GM12864 (cell line): ENCODE measurements around the gene C1orf167.

Experiments
- DNase-seq: peaks from one replicate; pipeline ENCODE4 v3.0.0-alpha.2; 2011; ENCODE audit warnings: low read depth
- H3K4me3 ChIP-seq: 2 replicates; pipeline ENCODE4 v1.5.1; 2011; ENCODE audit warnings: mild to moderate bottlenecking, low read depth, low read length, control low read depth
- TF ChIP-seq, protein P1 (sequence below): IDR thresholded peaks from 2 replicates; pipeline ENCODE4 v1.5.1; 2011; ENCODE audit warnings: low read depth, mild to moderate bottlenecking, moderate library complexity, low read length, control low read depth, inconsistent platforms; ENCODE audit errors: missing control alignments

Gene C1orf167

DNA sequence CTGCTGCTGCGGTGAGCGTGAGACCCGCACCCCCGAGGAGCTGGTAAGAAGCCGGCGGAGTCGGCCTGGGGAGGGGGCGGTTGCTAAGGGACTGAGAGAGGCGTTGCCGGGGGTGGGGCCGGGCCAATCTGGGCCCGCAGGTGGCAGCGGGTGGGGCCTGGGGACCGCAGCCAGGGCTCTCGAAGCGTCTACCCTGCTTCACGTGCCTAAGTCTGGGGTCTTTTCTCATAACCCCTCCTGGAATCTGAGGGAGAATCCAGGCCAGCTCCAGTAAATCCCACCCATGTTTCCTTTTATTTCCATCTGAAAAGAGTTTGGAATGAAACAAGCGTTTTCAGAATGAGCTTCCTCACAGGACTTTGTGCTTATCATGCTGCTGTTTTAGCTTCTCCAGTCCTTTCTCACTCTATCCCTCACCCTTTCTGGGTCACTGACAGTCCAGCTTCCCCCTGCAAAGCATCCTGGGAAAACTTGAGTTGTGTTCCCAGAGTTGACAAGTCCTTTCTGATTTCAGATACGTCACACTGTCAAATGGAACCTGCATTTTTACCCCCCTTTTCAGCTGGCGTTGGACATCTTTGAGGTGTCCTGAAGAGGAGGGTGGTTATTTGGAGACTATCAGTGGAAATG is 44.4 kb downstream of the C1orf167 start:
- DNase-seq: no peak
- TF ChIP-seq, protein P1, sequence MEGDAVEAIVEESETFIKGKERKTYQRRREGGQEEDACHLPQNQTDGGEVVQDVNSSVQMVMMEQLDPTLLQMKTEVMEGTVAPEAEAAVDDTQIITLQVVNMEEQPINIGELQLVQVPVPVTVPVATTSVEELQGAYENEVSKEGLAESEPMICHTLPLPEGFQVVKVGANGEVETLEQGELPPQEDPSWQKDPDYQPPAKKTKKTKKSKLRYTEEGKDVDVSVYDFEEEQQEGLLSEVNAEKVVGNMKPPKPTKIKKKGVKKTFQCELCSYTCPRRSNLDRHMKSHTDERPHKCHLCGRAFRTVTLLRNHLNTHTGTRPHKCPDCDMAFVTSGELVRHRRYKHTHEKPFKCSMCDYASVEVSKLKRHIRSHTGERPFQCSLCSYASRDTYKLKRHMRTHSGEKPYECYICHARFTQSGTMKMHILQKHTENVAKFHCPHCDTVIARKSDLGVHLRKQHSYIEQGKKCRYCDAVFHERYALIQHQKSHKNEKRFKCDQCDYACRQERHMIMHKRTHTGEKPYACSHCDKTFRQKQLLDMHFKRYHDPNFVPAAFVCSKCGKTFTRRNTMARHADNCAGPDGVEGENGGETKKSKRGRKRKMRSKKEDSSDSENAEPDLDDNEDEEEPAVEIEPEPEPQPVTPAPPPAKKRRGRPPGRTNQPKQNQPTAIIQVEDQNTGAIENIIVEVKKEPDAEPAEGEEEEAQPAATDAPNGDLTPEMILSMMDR: no peak
- H3K4me3 ChIP-seq: peak overlapping the region; percentile 95

DNA sequence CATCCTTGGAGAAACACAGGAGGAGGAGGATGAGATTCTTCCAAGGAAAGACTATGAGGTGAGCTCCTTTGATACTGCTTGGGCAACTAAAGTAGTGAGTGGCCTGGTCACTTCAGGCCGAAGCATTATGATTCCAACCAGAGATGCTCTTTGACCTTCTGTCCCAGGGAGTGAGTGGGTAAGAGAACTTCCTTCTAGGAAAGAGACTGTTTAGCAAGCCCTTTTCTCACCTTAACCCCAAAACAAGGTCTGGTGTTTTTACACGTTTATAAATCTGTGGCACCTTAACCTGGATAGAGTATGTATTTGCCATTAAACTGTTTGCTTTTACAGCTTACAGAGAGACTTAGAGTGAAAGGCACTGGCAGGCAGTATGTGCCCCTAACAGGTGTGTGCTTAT is 45.1 kb downstream of the C1orf167 start:
- DNase-seq: no peak
- TF ChIP-seq, protein P1: no peak
- H3K4me3 ChIP-seq: peak overlapping the region; percentile 95

DNA sequence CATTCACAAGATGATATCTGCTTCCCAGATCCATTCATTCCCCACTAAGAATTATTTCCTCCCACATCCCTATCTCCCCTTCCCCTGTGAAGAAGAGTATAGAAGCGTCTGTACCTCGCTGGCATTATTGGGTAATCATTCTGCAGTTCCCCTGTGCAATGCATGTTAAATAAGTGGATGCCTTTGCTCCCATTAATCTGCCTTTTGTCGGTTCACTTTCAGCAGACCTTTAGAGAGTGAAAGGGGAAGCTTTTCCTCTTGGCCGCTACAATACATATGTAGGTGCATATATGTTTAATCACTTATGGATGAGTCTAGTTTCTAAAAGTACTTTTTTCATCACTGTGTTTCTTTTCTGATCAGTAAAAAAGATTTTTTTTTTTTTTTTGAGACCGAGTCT is 51.0 kb downstream of the C1orf167 start:
- H3K4me3 ChIP-seq: no peak overlapping the region
- DNase-seq: no peak
- TF ChIP-seq, protein P1: no peak

DNA sequence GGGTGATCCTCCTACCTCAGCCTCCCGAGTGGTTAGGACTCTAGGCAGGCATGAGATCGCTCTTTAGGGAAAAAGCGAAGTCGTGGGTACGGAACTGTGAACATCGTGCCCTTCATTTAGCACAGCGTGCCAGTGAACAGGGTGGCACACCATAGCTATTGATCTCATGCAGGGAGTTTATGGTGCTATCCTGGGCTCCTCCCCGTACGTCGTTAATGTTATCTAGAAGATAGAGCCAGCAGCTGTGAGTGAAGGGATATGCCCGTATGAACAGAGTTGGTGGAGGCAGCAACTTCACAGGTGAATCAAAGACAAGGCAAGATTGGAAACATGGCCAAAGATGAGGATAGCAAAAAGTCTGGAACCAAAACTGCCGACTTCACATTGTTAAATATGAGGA is 55.2 kb downstream of the C1orf167 start:
- no peak overlapping the region for H3K4me3 ChIP-seq
- TF ChIP-seq, protein P1: no peak
- no peak for DNase-seq

DNA sequence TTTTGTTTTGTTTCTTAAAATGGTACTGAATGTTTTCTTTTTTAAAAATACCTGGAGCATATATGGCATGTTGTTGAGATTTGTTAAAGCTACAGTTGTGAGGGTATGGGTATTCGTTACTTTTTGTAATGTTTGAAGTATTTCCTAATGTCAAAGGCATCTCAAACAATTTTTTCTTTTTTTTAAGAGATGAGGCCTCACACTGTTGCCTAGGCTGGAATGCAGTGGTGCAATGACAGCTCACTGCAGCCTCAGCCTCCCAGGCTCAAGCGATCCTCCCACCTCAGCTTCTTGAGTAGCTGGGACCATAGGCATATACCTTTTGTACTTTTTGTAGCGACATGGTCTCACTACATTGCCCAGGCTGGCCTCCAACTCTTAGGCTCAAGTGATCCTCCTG is 60.1 kb downstream of the C1orf167 start:
- H3K4me3 ChIP-seq: no peak overlapping the region
- DNase-seq: no peak
- TF ChIP-seq, protein P1: no peak

DNA sequence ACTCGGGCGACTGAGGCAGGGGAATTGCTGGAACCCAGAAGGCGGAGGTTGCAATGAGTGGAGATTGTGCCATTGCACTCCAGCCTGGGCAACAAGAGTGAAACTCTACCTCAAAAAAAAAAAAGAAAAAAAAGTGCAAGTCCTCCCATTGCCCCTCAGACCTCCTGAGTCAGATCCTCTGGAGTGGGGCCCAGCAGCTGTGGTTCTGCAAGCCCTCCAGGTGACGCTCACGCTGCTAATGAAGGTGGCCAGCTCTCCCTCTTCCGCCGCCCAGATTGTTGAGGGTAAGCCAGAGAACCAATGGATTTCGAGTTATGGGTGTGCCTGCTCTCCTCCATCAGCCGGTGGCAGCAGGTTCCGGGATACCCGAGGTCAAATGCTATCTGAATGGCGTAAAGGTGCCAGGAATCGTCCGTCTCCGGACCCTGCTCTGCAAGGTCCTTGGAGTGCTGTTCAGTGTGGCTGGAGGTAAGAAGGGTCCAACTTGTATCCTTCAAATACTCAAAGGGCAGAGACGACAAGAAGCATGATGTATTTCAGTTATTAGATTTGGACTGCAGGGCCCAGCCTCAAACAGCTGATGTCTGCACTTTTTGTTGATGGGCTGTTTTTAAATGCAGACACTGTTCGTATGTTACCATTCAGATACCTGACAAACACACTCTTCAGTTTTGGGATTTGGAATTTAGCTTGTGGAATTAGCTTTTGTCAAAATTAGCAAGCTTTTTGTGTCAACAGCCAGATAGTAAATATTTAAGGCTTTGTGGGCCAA is 61.6 kb downstream of the C1orf167 start:
- DNase-seq: no peak
- H3K4me3 ChIP-seq: no peak overlapping the region
- TF ChIP-seq, protein P1: no peak
